Right forelimb (tissue), 1 donor: ENCODE data around the gene CLSTN2.

Experiments
- DNase-seq: peaks from one replicate; pipeline ENCODE4 v3.0.0-alpha.2; 2018

The CLSTN2 gene

GRCh38 chr3:139935016-139935865, at the start of gene CLSTN2:
TSS of gene CLSTN2 (plus strand) at chr3:139935185.
- peak; percentile 76 for DNase-seq

DNA sequence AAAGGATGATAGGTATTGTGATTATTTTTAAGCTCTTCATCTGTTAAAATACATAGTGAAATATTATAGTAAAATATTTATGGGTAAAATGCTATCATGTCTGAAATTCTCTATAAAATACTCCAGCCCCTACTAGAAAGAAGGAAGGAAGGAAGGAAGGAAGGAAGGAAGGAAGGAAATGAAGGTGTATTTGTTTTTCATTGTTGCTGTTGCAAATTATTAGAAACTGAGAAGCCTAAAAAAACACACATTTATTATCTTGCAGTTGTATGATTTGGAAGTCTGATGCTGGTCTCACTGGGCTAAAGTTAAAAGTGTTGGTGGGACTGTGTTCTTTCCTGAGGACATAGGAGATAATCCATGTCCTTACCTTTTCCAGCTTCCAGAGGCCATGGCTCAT, 47.6 kb upstream of the CLSTN2 start:
- DNase-seq, result no peak

GRCh38 chr3:139888561-139889140, 46.3 kb upstream of the CLSTN2 start:
- no peak for DNase-seq

DNA sequence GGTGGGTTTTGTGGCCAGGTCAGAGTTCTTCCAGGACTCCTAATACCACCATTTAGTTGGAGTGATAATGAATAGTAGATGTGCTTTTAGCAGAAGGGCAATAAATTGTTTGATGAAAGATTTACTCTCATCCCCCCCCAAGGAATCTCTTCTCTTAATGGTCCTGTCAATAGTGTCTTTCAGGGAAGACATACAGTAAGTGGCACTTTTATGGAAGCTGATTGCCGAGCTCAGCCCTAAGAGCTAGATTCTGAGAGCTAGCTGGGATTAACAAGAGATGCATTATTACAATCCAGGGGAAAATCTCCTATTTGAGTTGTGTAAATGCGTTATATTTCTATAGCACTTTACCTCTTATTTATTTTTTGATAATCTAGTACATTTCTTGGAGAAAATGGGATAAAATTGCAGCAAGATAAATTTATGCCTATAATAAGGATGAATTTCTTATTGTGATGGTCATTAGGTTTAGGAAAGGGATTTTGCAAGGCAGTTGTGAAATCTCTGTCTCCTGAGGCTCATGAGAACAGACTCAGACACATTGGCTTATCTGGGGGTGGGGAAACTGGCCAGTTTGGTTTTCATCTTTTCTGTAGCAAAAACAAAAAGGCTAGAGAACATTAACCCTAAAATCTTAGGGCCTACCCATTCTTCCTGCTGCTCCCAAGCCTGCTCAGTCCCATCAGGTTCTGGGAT, 41.6 kb upstream of the CLSTN2 start:
- DNase-seq, result no peak

DNA sequence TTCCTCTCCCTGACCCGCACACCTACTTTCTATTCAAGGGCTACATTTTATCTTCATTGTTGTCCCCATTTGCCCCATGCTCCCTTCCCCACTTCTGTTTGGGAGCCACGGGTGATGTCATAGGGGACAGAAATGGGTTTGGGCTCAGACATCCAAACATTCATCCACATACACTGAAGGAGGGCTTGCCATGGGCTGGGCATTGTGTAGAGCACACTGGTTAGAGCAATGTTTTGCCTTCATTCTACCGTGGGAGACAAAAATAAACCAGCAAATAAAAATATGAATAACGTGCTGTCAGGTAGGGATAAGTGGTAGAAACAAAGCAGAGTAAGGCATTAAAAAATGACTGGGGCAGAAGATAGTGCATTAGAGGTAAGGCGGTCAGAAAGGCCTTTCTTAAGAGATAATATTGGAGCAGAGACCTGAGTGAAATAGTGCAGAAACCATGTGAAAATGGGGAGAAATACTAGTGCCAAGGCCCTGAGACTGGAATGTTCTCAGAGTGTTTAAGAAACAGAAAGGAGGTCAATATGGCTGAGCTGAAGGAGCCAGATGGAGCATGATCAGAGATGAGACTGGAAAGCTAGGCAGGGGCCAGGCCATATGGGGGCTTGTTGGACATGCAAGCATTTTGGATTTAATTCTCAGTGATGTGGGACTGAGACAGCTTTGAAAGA, 40.9 kb upstream of the CLSTN2 start:
- no peak for DNase-seq

GRCh38 chr3:139894643-139894989, 40.4 kb upstream of the CLSTN2 start:
- no peak for DNase-seq

DNA sequence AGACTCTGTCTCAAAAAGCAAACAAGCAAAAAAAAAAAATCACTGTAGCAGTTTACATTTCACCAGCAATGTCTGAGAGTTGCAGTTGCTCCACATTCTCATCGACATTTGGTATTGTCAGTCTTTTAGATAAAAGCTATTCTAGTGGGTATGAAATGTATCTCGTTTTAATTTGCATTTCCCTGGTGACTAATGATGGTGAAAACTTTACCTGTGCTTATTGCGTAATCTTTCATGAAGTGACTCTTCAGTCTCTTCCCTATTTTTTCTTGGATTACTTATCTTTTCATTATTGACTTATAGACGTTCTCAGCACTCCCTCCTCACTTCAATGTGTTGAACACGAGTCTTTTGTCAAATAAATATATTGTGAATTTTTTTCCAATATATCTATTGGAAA, 37.2 kb upstream of the CLSTN2 start:
- DNase-seq, result no peak

DNA sequence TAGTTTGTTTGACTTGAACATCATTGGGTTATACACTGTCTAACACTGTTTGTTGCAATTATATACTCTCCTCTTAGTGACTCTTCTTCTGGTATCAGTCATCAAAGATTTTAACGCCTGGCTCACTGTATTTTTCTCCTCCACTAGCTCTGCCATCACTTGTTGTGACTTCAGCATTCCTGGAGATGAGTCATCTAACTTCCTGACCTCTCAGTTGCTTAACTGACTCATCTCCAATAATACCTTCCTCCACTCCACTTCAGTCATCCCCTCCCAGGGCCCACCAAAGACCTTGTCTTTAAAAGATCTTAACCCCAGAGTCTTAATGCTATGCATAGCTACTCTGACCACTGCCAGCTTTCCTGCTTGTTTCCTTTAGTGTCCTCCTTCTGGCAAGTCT, 28.6 kb upstream of the CLSTN2 start:
- DNase-seq, result no peak

GRCh38 chr3:139909811-139910210, 25.2 kb upstream of the CLSTN2 start:
- no peak for DNase-seq

DNA sequence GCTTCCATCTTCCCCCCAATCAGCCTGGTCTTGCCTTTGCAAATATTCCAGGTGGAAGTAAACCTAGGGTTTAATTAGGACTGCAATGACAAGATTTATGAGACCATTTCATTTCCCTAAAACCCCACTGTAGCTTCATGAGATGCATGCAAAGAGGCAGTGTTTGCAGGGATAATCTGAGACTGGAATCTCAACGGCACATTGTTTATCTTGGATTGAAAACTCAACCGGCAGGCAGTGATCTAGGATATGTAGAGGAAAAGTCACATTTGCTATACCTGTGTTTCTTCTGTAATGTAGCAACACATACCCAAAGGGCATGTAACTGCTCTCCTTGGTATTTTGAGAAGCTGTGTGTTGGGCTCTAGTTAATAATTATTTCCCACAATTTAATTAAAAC, 18.7 kb upstream of the CLSTN2 start:
- DNase-seq, result no peak

DNA sequence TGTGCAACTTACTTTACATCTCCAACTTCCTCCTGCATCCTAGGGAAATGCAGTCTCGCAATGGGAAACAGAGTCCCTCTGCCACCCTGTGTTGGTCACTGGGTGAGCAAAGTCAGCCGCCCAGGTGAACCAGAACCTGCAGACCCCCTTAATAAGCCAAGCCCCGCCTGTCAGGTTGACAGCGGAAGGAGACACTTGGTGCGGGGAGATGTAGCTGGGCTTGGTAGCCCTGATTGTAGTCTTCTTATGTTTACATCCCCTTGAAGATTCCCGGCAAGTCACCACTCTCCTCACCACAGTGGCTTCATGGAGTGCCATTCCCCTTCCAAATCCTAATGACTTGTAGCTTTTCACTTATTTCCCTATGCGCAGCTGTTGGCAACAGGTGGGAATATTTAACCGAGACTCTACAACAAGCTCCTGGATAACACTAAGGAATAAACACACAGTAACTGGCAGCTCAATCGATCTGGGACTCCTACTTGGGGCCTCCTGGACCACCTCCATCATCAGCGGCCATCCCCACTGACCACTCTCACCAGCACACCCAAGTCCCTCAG, 17.7 kb upstream of the CLSTN2 start:
- no peak for DNase-seq

GRCh38 chr3:139928708-139929505, 6.1 kb upstream of the CLSTN2 start:
- DNase-seq, result no peak

DNA sequence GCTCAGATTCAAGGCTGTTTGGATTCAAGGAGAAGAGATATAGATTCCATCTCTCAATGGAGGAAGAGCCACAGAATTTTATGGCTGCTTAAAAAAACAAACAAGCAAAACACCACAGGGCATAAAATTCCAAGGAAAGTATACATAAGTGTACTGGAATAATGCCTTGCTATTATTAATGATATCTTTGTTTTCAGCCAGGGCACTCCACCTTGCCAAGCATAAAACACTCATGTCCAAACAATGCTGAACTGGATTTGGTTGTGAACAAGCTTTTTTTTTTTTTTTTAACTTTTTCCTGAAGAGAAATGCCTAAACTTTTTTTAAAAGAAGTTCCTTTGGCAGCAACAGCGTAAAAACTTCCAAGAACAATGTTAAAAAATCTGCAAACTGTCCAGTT, 4.8 kb upstream of the CLSTN2 start:
- DNase-seq, result no peak

DNA sequence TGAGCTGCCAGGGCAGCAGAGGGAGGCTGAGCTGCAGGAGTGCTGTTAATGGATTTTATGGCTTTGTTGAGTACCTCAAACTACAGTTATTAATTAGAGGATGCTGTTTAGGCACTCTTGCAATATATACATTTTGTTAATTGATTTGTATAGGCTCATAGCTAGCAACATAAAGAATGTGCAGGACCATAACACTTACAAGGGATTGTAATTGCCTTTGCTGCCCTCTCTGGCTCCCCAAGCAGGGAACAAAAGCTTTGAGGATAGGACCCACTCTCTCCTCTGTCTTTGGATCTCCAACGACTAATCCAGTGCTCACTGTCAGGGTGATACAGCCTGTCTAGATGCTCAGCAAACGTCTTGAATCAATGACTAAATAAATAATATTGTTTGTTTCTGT, 1.2 kb upstream of the CLSTN2 start:
- DNase-seq, result no peak

DNA sequence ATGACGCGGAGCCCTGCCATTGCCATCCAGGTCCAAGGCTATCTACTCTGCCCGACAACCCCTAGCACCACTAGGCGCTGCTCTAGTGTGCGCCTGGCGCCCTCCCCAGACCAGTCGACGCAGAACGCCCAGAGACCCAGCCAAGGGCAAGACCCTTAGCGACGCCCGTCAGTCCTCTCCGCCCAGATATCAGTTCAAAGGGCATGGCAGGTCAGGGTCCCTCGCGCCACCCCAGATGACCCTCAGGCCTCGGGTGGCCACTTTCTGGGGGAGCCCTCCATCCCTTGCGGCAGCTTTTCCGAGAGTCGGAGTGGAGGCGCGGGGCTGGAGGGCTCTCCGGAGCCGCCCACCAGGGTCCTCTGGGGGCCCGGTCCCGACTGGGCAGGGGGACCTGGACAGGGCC, 371 bp upstream of the CLSTN2 start:
- peak; percentile 60 for DNase-seq

- peak; percentile 55 for DNase-seq
These were observed 1.2 kb downstream of the CLSTN2 start for GRCh38 chr3:139935866-139936817.

GRCh38 chr3:139937674-139938279, 2.8 kb downstream of the CLSTN2 start:
- DNase-seq, result peak; percentile 60

DNA sequence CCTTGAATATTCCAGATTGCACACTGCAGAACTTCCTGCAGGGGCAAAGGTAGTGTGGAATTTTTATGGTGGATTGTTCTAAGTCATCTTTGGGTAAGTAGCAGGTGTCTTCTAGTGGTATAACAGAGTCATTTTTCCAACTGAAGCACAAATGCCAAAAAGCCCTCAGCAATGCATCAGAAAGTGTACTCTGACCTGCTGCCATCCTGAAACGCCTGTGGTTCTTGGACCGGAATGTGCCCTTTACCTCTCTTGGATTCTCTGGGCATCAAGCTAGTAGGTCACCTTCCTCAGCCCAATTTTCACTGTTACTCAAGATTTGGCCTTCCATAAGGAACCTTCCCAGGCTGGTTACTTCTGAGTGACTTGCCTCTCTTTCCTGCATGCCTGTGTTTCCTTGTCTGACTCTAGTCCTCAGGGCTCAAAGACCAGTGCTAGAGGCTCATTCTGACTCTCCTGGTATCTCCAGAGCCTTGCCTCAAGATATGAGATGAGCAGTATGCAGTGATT, 4.8 kb downstream of the CLSTN2 start:
- DNase-seq, result no peak

DNA sequence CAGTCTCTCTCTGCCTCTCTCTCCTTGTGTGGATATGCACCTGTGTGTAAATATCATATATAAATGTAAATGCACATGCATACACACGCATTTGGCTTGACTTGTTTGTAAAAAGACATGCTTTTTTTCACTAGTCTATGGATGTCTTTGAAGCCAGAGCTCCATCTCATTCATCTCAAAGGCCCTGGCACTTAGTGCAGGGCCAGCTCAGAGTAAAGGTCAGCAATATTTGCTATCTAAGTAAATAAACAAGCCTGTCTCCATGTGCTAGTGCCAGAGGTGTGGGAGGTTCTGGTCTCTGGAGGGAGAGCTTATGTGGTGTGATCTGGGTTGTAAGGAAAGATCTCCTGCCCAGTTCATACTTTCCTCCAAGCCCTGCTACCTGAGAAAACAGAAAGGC, 5.6 kb downstream of the CLSTN2 start:
- no peak for DNase-seq

GRCh38 chr3:139941580-139941979, 6.6 kb downstream of the CLSTN2 start:
- no peak for DNase-seq
